Choroid plexus epithelial cell (primary cell): ENCODE data around the gene KAT8.

Source experiments
- DNase-seq: peaks from one replicate; pipeline ENCODE4 v3.0.0-alpha.2; 2010; ENCODE audit warnings: low read depth
- H3K4me3 ChIP-seq: 2 replicates; pipeline ENCODE4 v1.5.1; 2011; ENCODE audit warnings: low read depth, mild to moderate bottlenecking, control low read depth, low read length, moderate library complexity
- CTCF ChIP-seq: conservative IDR thresholded peaks from 2 replicates; pipeline ENCODE4 v1.5.1; 2011; ENCODE audit warnings: low read depth, mild to moderate bottlenecking, control low read depth, inconsistent platforms, low read length, moderate library complexity

Gene KAT8

GRCh38 chr16:31120129-31120528 lies 2.7 kb downstream of the KAT8 start:
- DNase-seq, result no peak
- no peak overlapping the region for H3K4me3 ChIP-seq
- no peak for TF ChIP-seq CTCF

GRCh38 chr16:31125844-31126243 lies 8.4 kb downstream of the KAT8 start:
- no peak overlapping the region for H3K4me3 ChIP-seq
- no peak for TF ChIP-seq CTCF
- no peak for DNase-seq

GRCh38 chr16:31127182-31127581 lies 9.7 kb downstream of the KAT8 start:
- DNase-seq, result no peak
- no peak for TF ChIP-seq CTCF
- no peak overlapping the region for H3K4me3 ChIP-seq

GRCh38 chr16:31128711-31129567 lies 11.5 kb downstream of the KAT8 start:
- no peak for TF ChIP-seq CTCF
- DNase-seq, result no peak
- no peak overlapping the region for H3K4me3 ChIP-seq

GRCh38 chr16:31129568-31130335 lies 12.3 kb downstream of the KAT8 start:
- TF ChIP-seq CTCF, result no peak
- DNase-seq, result no peak

GRCh38 chr16:31130336-31130891 lies 12.9 kb downstream of the KAT8 start:
- no peak overlapping the region for H3K4me3 ChIP-seq
- DNase-seq, result no peak
- TF ChIP-seq CTCF, result no peak

More at GRCh38 chr16:31129568-31130335, 12.3 kb downstream of the KAT8 start:
- H3K4me3 ChIP-seq, result no peak overlapping the region
